MM.1S (cell line): ENCODE data around the gene MSANTD1.

Experiments used
- EZH2 ChIP-seq: fragments of 300-600 bp; sonication (generic); optimal IDR thresholded peaks from 2 replicates; pipeline ENCODE3; 2017; ENCODE audit warnings: low read depth, mild to moderate bottlenecking, antibody characterized with exemption, low read length, mixed read lengths
- TF ChIP-seq, protein P1 (sequence below): fragments of 300-600 bp; sonication (generic); IDR thresholded peaks from 2 replicates; pipeline ENCODE4 v1.5.1; 2016; ENCODE audit warnings: antibody characterized with exemption, low read length, mixed read lengths

DNA sequence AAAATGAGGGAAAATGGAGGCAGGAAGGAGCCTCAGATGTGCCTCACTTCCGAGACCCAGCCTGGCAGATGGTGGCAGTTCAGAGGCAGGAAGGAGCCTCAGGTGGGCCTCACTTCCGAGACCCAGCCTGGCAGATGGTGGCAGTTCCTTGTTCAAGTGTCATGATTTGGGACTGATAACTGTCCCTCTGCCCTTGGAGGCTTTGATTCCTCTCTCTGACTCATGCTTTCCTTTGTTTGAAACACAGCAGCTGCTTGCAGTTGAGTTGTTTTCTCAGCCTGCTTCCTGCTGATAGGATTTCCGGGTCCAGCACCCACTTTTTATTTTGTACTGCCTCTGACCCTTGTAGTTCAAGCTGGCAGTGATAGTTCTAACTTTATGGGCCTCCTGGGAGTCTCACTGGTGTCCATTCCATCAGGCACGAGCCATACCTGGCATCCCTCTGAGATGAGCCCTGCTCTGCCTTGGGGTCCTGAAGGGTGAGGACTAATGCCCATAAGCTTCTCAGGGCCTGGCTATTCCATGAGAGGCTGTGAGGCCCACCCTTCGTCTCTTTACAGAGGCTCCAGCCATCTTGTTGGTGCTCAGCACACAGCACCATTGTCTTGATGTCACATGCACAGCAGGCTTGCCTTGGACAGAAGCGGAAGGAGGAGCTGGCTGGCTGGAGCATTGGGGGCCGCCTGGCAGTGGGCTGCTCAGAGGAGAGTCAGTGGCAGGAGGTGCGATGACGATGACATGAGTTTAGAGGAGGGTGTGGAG lies 56.8 kb downstream of the MSANTD1 start:
- TF ChIP-seq, protein P1, sequence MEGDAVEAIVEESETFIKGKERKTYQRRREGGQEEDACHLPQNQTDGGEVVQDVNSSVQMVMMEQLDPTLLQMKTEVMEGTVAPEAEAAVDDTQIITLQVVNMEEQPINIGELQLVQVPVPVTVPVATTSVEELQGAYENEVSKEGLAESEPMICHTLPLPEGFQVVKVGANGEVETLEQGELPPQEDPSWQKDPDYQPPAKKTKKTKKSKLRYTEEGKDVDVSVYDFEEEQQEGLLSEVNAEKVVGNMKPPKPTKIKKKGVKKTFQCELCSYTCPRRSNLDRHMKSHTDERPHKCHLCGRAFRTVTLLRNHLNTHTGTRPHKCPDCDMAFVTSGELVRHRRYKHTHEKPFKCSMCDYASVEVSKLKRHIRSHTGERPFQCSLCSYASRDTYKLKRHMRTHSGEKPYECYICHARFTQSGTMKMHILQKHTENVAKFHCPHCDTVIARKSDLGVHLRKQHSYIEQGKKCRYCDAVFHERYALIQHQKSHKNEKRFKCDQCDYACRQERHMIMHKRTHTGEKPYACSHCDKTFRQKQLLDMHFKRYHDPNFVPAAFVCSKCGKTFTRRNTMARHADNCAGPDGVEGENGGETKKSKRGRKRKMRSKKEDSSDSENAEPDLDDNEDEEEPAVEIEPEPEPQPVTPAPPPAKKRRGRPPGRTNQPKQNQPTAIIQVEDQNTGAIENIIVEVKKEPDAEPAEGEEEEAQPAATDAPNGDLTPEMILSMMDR = no peak
- TF ChIP-seq EZH2 = no peak
